Measurements from ENCODE around the gene THOP1. TPM values are rescaled to one million over a fixed set of nuclear protein-coding genes. Genes with fewer than 3 reads are reported as not detected.

Gene THOP1
- total RNA-seq, 2 donors from 2014 or later = 30.6 to 37.6 TPM

GRCh38 chr19:2840794-2841791 is 55.8 kb downstream of the THOP1 start, which contains the start of gene ZNF555:
ZNF555 (plus strand) TSS chr19:2841475; CDS start chr19:2841573, 98 bp downstream.
- intact Hi-C loops (cut with DNase I) = no loop called here
- DNase-seq (ENCODE audit: low spot score) = peak; percentile 100

GRCh38 chr19:2841855-2842574 is 56.7 kb downstream of the THOP1 start:
- intact Hi-C loops (cut with DNase I) = no loop called here
- DNase-seq (ENCODE audit: low spot score) = no peak

GRCh38 chr19:2845107-2845506 is 59.8 kb downstream of the THOP1 start:
- no peak for DNase-seq (ENCODE audit: low spot score)
- intact Hi-C loops (cut with DNase I) = no loop called here

GRCh38 chr19:2846180-2846894 is 61.0 kb downstream of the THOP1 start:
- intact Hi-C loops (cut with DNase I) = no loop called here
- DNase-seq (ENCODE audit: low spot score) = no peak

- intact Hi-C loops (cut with DNase I) = no loop called here
- no peak for DNase-seq (ENCODE audit: low spot score)
These were observed 62.2 kb downstream of the THOP1 start for GRCh38 chr19:2847507-2847906.

GRCh38 chr19:2848616-2849015 is 63.3 kb downstream of the THOP1 start:
- intact Hi-C loops (cut with DNase I) = no loop called here
- DNase-seq (ENCODE audit: low spot score) = no peak

- no peak for DNase-seq (ENCODE audit: low spot score)
- intact Hi-C loops (cut with DNase I) = loop anchor here in 1 of 2 donors (10.0 kb wide), 1 partner anchor 84 kb away; no protein-coding TSS in a partner anchor
These were observed 65.1 kb downstream of the THOP1 start for GRCh38 chr19:2850256-2850925.

- no peak for DNase-seq (ENCODE audit: low spot score)
- intact Hi-C loops (cut with DNase I) = loop anchor here in 1 of 2 donors (10.0 kb wide), 1 partner anchor 82 kb away; no protein-coding TSS in a partner anchor
These were observed 67.3 kb downstream of the THOP1 start for GRCh38 chr19:2852598-2852997.

GRCh38 chr19:2853015-2853606 is 67.8 kb downstream of the THOP1 start:
- no peak for DNase-seq (ENCODE audit: low spot score)
- intact Hi-C loops (cut with DNase I) = loop anchor here in 1 of 2 donors (10.0 kb wide), 1 partner anchor 82 kb away; no protein-coding TSS in a partner anchor

- intact Hi-C loops (cut with DNase I) = loop anchor here in 1 of 2 donors (10.0 kb wide), 1 partner anchor 80 kb away; no protein-coding TSS in a partner anchor
- DNase-seq (ENCODE audit: low spot score) = no peak
These were observed 69.5 kb downstream of the THOP1 start for GRCh38 chr19:2854849-2855248.

GRCh38 chr19:2856457-2857050 is 71.3 kb downstream of the THOP1 start:
- intact Hi-C loops (cut with DNase I) = loop anchor here in 1 of 2 donors (1.0 to 10.0 kb wide), 2 partner anchors 37 to 78 kb away; partner anchors contain the start of gene ZNF554
- DNase-seq (ENCODE audit: low spot score) = no peak

GRCh38 chr19:2858864-2859263 is 73.6 kb downstream of the THOP1 start:
- no peak for DNase-seq (ENCODE audit: low spot score)
- intact Hi-C loops (cut with DNase I) = loop anchor here in 1 of 2 donors (10.0 kb wide), 1 partner anchor 76 kb away; no protein-coding TSS in a partner anchor

- intact Hi-C loops (cut with DNase I) = no loop called here
These were observed 78.5 kb downstream of the THOP1 start for GRCh38 chr19:2863816-2864215.

More at GRCh38 chr19:2863816-2864215, 78.5 kb downstream of the THOP1 start:
- DNase-seq (ENCODE audit: low spot score) = no peak

Other genes starting within 250 kb of the THOP1 start
- 1 to 10 TPM; 3.2 to 6.1 TPM for gene GNG7, start 82.8 kb upstream of the THOP1 start, total RNA-seq
- gene DIRAS1, start 64.1 kb upstream of the THOP1 start, total RNA-seq = 10 to 100 TPM; 11.6 to 21.7 TPM
- gene SLC39A3, start 45.5 kb upstream of the THOP1 start, total RNA-seq = 10 to 100 TPM; 19.5 to 22.0 TPM
- gene SGTA, start 2.2 kb upstream of the THOP1 start, total RNA-seq = 10 to 100 TPM; 29.2 to 30.7 TPM
- 1 to 10 TPM; 2.4 to 3.5 TPM for gene ZNF554, start 34.4 kb downstream of the THOP1 start, total RNA-seq
- gene ZNF555, start 56.0 kb downstream of the THOP1 start, total RNA-seq = 1 to 10 TPM; 5.1 to 8.0 TPM
- under 1 TPM in 1 of 2 donors, not detected in 1; 0.14 TPM for gene ZNF556, start 81.8 kb downstream of the THOP1 start, total RNA-seq
- 1 to 10 TPM; 2.4 to 3.0 TPM for gene ZNF57, start 115.4 kb downstream of the THOP1 start, total RNA-seq
- gene ZNF77, start 159.5 kb downstream of the THOP1 start, total RNA-seq = 1 to 10 TPM; 2.4 to 4.0 TPM
- 1 to 10 TPM in 1 of 2 donors, under 1 TPM in 1; 0.57 to 3.4 TPM for gene TLE6, start 192.1 kb downstream of the THOP1 start, total RNA-seq
- gene TLE2, start 243.8 kb downstream of the THOP1 start, total RNA-seq = 10 to 100 TPM; 39.4 to 61.4 TPM

Measured in posterior vena cava (tissue), 2 donors.